ENCODE results near the gene KRTAP4-7. TPM values are rescaled to one million over a fixed set of nuclear protein-coding genes. Genes with fewer than 3 reads are reported as not detected.
A peak's percentile ranks its signal among the peaks of the same experiment; 100 is the strongest.
"Not testable (repeated sequence)": the region's sequence is repeated elsewhere in the genome, so short reads cannot be mapped to it uniquely, and the experiment has no call there.

KRTAP4-7 gene
- total RNA-seq, 6 experiments from 2014 or later = not detected

DNA sequence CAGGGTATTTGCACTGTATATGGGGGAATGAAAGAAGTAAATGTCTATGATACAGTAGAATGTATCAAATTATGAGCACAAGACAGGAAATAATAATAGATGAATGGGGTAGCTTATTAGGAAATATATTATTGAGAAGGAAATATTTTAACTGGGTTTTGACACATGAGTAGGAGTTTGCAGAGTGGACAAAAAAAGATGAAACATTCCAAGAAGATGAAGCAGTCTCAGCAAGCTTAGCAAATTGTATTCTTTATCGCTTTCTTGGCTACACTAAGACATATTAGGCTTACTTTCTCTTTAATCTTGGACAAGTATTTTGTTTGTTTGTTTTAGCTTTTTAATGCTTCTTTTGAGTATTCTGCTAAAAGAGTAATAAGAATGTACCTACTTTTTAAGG is 19.9 kb downstream of the KRTAP4-7 start:
- H3K9me3 Mint-ChIP-seq = no peaks in the 10 kb centered on the region
- H3K27ac Mint-ChIP-seq = peak overlapping the region; percentile 95
- peak overlapping the region; percentile 44 for H3K4me3 Mint-ChIP-seq
- H3K36me3 Mint-ChIP-seq (ENCODE audit: low read depth) = peaks cover 19% of the 10 kb centered on the region
- peak; percentile 68 for DNase-seq
- TF ChIP-seq CTCF (IDR thresholded peaks at IDR 0.05) = no peak
- peaks cover 83% of the 10 kb centered on the region for H3K4me1 Mint-ChIP-seq (ENCODE audit: low read depth)
- no peaks in the 10 kb centered on the region for H3K27me3 Mint-ChIP-seq (ENCODE audit: insufficient read depth)

- Mint-ChIP-seq H3K27ac (peak overlapping the region; percentile 95), H3K36me3 (ENCODE audit: low read depth) (peaks cover 23% of the 10 kb centered on the region), H3K4me3 (peak overlapping the region; percentile 44; the same call in 1 of the 2 replicates), H3K4me1 (ENCODE audit: low read depth) (peaks cover 83% of the 10 kb centered on the region)
- H3K9me3 Mint-ChIP-seq; H3K27me3 Mint-ChIP-seq (ENCODE audit: insufficient read depth): not testable (repeated sequence)
- DNase-seq = peak; percentile 80
These were observed 20.6 kb downstream of the KRTAP4-7 start for GRCh38 chr17:41104386-41105038.

DNA sequence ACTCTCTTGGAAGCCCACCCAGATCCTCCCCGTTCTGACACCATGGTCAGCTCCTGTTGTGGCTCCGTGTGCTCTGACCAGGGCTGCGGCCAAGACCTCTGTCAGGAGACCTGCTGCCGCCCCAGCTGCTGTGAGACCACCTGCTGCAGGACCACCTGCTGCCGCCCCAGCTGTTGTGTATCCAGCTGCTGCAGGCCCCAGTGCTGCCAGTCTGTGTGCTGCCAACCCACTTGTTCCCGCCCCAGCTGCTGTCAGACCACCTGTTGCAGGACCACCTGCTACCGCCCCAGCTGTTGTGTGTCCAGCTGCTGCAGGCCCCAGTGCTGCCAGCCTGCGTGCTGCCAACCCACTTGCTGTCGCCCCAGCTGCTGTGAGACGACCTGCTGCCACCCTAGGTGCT is 21.4 kb downstream of the KRTAP4-7 start, which contains the start of gene KRTAP4-9:
TSS of gene KRTAP4-9 (plus strand) at position 43 of the 400 bp plus-strand sequence. CDS start at position 43, 0 bp downstream.
- Mint-ChIP-seq H3K27ac (peak within 1 kb of the TSS; percentile 95), H3K4me3 (peak within 1 kb of the TSS; percentile 44; the same call in 1 of the 2 replicates), H3K4me1 (ENCODE audit: low read depth) (peaks cover 81% of the 10 kb centered on the region), H3K36me3 (ENCODE audit: low read depth) (peaks cover 31% of the 10 kb centered on the region)
- DNase-seq; H3K27me3 Mint-ChIP-seq (ENCODE audit: insufficient read depth); H3K9me3 Mint-ChIP-seq: not testable (repeated sequence)

GRCh38 chr17:41107941-41108450 is 24.0 kb downstream of the KRTAP4-7 start:
- TF ChIP-seq CTCF (IDR thresholded peaks at IDR 0.05) = no peak
- peak overlapping the region; percentile 70; the same call in 1 of the 2 replicates for H3K4me3 Mint-ChIP-seq
- peaks cover 22% of the 10 kb centered on the region for H3K9me3 Mint-ChIP-seq
- no peaks in the 10 kb centered on the region for H3K27me3 Mint-ChIP-seq (ENCODE audit: insufficient read depth)
- H3K36me3 Mint-ChIP-seq (ENCODE audit: low read depth) = peaks cover 50% of the 10 kb centered on the region
- H3K27ac Mint-ChIP-seq = peak overlapping the region; percentile 67; the same call in 1 of the 2 replicates
- peak; percentile 33 for DNase-seq
- H3K4me1 Mint-ChIP-seq (ENCODE audit: low read depth) = peaks cover 58% of the 10 kb centered on the region

- Mint-ChIP-seq H3K36me3 (ENCODE audit: low read depth) (peaks cover 58% of the 10 kb centered on the region), H3K9me3 (peaks cover 28% of the 10 kb centered on the region), H3K4me3 (peak overlapping the region; percentile 70), H3K27ac (peak overlapping the region; percentile 67; the same call in 1 of the 2 replicates), H3K4me1 (ENCODE audit: low read depth) (peaks cover 50% of the 10 kb centered on the region)
- DNase-seq; H3K27me3 Mint-ChIP-seq (ENCODE audit: insufficient read depth): not testable (repeated sequence)
These were observed 24.9 kb downstream of the KRTAP4-7 start for GRCh38 chr17:41108728-41109386.

DNA sequence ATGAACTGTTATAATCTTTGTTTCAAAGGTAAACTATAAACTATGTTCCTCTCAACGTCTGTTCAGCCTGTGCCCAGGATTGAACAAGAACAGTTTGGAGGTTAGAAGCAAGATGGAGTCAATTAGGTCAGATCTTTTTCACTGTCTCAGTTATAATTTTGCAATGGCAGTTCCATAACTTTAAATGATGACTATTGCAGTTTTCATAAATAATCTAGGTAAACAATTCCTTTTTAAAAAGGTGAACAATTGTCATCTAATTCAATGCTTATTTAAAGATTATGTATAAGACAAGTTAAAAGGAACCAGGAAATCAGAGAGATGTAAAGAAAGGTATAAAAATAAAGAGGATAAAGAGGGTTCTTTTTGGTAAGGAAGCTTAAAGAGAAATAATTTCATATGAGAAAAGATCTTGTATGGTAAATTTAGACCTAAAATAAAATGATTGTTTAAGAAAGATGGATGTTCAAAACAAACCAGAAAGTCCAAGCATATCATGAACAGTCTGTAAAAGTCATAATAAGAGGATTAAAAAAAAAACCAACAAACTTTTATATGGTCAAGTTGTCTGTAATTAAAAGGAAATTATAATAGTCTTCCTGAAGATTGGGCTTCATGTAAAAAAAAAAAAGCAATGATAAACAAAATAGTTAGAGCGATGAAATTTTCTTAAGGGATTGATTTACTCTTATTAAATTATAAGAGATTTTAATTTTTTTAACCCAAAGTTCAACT is 27.4 kb downstream of the KRTAP4-7 start:
- Mint-ChIP-seq H3K27me3 (ENCODE audit: insufficient read depth) (no peaks in the 10 kb centered on the region), H3K36me3 (ENCODE audit: low read depth) (peaks cover 53% of the 10 kb centered on the region), H3K9me3 (peaks cover 28% of the 10 kb centered on the region), H3K27ac (peak overlapping the region; percentile 72; the same call in 1 of the 2 replicates), H3K4me1 (ENCODE audit: low read depth) (peaks cover 46% of the 10 kb centered on the region), H3K4me3 (peak overlapping the region; percentile 76; the same call in 1 of the 2 replicates)
- DNase-seq = no peak
- no peak for TF ChIP-seq CTCF (IDR thresholded peaks at IDR 0.05)

All from HFFc6 (cell line).